Loucy (cell line): ENCODE data around the gene EPHA2.
A peak's percentile ranks its signal among the peaks of the same experiment; 100 is the strongest.

Experiments
- H2AFZ ChIP-seq: fragments of 200-600 bp; sonication (generic); 2 replicates; pipeline ENCODE4 v1.6.0; 2016; ENCODE audit warnings: antibody characterized with exemption, mild to moderate bottlenecking, low read length, moderate library complexity
- H3F3A ChIP-seq: fragments of 200-600 bp; 2 replicates; pipeline ENCODE4 v1.6.0; 2016; ENCODE audit warnings: antibody characterized with exemption, low read depth, mild to moderate bottlenecking
- H3K27me3 ChIP-seq: fragments of 200-600 bp; sonication (generic); 2 replicates; pipeline ENCODE4 v1.6.1; 2014; ENCODE audit warnings: low read length, mild to moderate bottlenecking; ENCODE audit not compliant: insufficient read depth, poor library complexity, severe bottlenecking
- H3K36me3 ChIP-seq: fragments of 200-600 bp; sonication (generic); 2 replicates; pipeline ENCODE4 v1.6.1; 2016; ENCODE audit warnings: low read length; ENCODE audit not compliant: insufficient read depth
- H3K4me1 ChIP-seq: fragments of 200-600 bp; sonication (generic); 2 replicates; pipeline ENCODE4 v1.5.1; 2014; ENCODE audit warnings: low read length, mild to moderate bottlenecking; ENCODE audit not compliant: insufficient read depth, poor library complexity, severe bottlenecking
- H3K4me2 ChIP-seq: fragments of 200-600 bp; sonication (generic); 2 replicates; pipeline ENCODE4 v1.6.0; 2014; ENCODE audit warnings: antibody characterized with exemption, low read length, low read depth, mild to moderate bottlenecking; ENCODE audit not compliant: poor library complexity, severe bottlenecking
- H3K4me3 ChIP-seq: fragments of 200-600 bp; sonication (generic); 2 replicates; pipeline ENCODE4 v1.5.1; 2014; ENCODE audit warnings: low read length, mild to moderate bottlenecking, mixed read lengths; ENCODE audit not compliant: poor library complexity, severe bottlenecking
- H3K79me2 ChIP-seq: fragments of 200-600 bp; sonication (generic); 2 replicates; pipeline ENCODE4 v1.6.1; 2014; ENCODE audit warnings: low read length; ENCODE audit not compliant: insufficient read depth
- H3K9ac ChIP-seq: fragments of 200-600 bp; sonication (generic); 2 replicates; pipeline ENCODE4 v1.6.0; 2014; ENCODE audit warnings: mild to moderate bottlenecking, low read depth, low read length, moderate library complexity; ENCODE audit not compliant: poor library complexity, severe bottlenecking
- H3K9me2 ChIP-seq: fragments of 200-600 bp; sonication (generic); replicated peaks from 2 replicates; pipeline ENCODE4 v1.6.1; 2016; ENCODE audit warnings: low read depth, low read length, mixed read lengths
- H3K9me3 ChIP-seq: fragments of 200-600 bp; sonication (generic); 2 replicates; pipeline ENCODE4 v1.6.1; 2014; ENCODE audit warnings: mild to moderate bottlenecking, antibody characterized with exemption, low read length, low read depth; ENCODE audit not compliant: insufficient read depth
- H4K20me1 ChIP-seq: fragments of 200-600 bp; sonication (generic); 2 replicates; pipeline ENCODE4 v1.6.0; 2014; ENCODE audit warnings: antibody characterized with exemption, low read length, mild to moderate bottlenecking; ENCODE audit not compliant: insufficient read depth, poor library complexity, severe bottlenecking
- CTCF ChIP-seq: fragments of 200-600 bp; sonication (generic); conservative IDR thresholded peaks from 2 replicates; pipeline ENCODE4 v1.5.1; 2014; ENCODE audit warnings: mild to moderate bottlenecking, antibody characterized with exemption, low read length
- EZH2phosphoT487 ChIP-seq: fragments of 200-600 bp; IDR thresholded peaks from 2 replicates; pipeline ENCODE4 v1.6.1; 2018; ENCODE audit warnings: antibody characterized with exemption, mild to moderate bottlenecking, moderate library complexity, borderline replicate concordance

EPHA2 gene

GRCh38 chr1:16161717-16162116 is 5.8 kb upstream of the EPHA2 start:
- H3K9ac ChIP-seq: no peak overlapping the region
- peak overlapping the region; percentile 56 for H3K4me2 ChIP-seq
- H3K36me3 ChIP-seq: no peaks in the 10 kb centered on the region
- no peaks in the 10 kb centered on the region for H3K79me2 ChIP-seq
- no peaks in the 10 kb centered on the region for H3K9me2 ChIP-seq
- no peak overlapping the region for H2AFZ ChIP-seq
- H3F3A ChIP-seq: no peaks in the 10 kb centered on the region
- no peaks in the 10 kb centered on the region for H4K20me1 ChIP-seq
- H3K4me3 ChIP-seq: peak overlapping the region; percentile 43
- TF ChIP-seq CTCF (no peak), EZH2phosphoT487 (no peak)
- peaks cover 24% of the 10 kb centered on the region for H3K4me1 ChIP-seq
- no peaks in the 10 kb centered on the region for H3K9me3 ChIP-seq
- no peaks in the 10 kb centered on the region for H3K27me3 ChIP-seq

- no peaks in the 10 kb centered on the region for H3K79me2 ChIP-seq
- no peaks in the 10 kb centered on the region for H3F3A ChIP-seq
- TF ChIP-seq EZH2phosphoT487: no peak
- TF ChIP-seq CTCF: no peak
- no peak overlapping the region for H3K9ac ChIP-seq
- H4K20me1 ChIP-seq: no peaks in the 10 kb centered on the region
- H3K9me2 ChIP-seq: no peaks in the 10 kb centered on the region
- H3K36me3 ChIP-seq: no peaks in the 10 kb centered on the region
- H2AFZ ChIP-seq: no peak overlapping the region
- no peaks in the 10 kb centered on the region for H3K9me3 ChIP-seq
- peaks cover 24% of the 10 kb centered on the region for H3K4me1 ChIP-seq
- no peaks in the 10 kb centered on the region for H3K27me3 ChIP-seq
- no peak overlapping the region for H3K4me3 ChIP-seq
- no peak overlapping the region for H3K4me2 ChIP-seq
These were observed 3.3 kb upstream of the EPHA2 start for GRCh38 chr1:16158993-16159831.

- Histone ChIP-seq H3K27me3 (no peaks in the 10 kb centered on the region), H3K36me3 (no peaks in the 10 kb centered on the region), H3K4me3 (no peak overlapping the region), H3K9me2 (no peaks in the 10 kb centered on the region), H2AFZ (no peak overlapping the region), H3K4me2 (no peak overlapping the region), H3K9me3 (no peaks in the 10 kb centered on the region), H3K9ac (no peak overlapping the region), H3K4me1 (peaks cover 23% of the 10 kb centered on the region), H3K79me2 (no peaks in the 10 kb centered on the region), H3F3A (no peaks in the 10 kb centered on the region), H4K20me1 (no peaks in the 10 kb centered on the region)
- TF ChIP-seq CTCF (no peak), EZH2phosphoT487 (no peak)
These were observed 2.2 kb upstream of the EPHA2 start for GRCh38 chr1:16158025-16158424.
